Spinal cord (tissue), 10 donors: ENCODE data around the gene ACTN4. TPM values are rescaled to one million over a fixed set of nuclear protein-coding genes. Genes with fewer than 3 reads are reported as not detected.

Source experiments
- DNase-seq, 6 donors: peaks; one replicate each; pipeline versions ENCODE4 v3.0.0 to v3.0.0-alpha.2; 2013 to 2015; ENCODE audit warnings: low spot score in 6 of 6, low read depth in 4 of 6
- H3K27ac ChIP-seq: one replicate; pipeline ENCODE4 v1.5.1; 2013; ENCODE audit warnings: low read depth, low read length, control low read depth
- H3K27me3 ChIP-seq: one replicate; pipeline ENCODE4 v1.6.1; 2013; ENCODE audit warnings: low read length; ENCODE audit not compliant: control insufficient read depth, insufficient read depth
- H3K36me3 ChIP-seq: one replicate; pipeline ENCODE4 v1.6.1; 2013; ENCODE audit warnings: low read length; ENCODE audit not compliant: control insufficient read depth, insufficient read depth
- H3K4me1 ChIP-seq: one replicate; pipeline ENCODE4 v1.6.1; 2013; ENCODE audit warnings: low read length; ENCODE audit not compliant: control insufficient read depth, insufficient read depth
- H3K4me3 ChIP-seq: one replicate; pipeline ENCODE4 v1.5.1; 2013; ENCODE audit warnings: low read depth, low read length, control low read depth
- H3K9me3 ChIP-seq: one replicate; pipeline ENCODE4 v1.6.1; 2013; ENCODE audit warnings: low read length; ENCODE audit not compliant: control insufficient read depth, insufficient read depth
- WGBS: methylation state at CpG from one replicate; pipeline ENCODE4 v1.1.5; 2013; ENCODE audit warnings: missing lambda C conversion rate; ENCODE audit not compliant: insufficient coverage; 5-methylcytosine and 5-hydroxymethylcytosine counted together
- polyA plus RNA-seq, 2 donors: library from polyadenylated mRNA; unstranded; fragments of 120-200 nt; gene quantifications; one replicate each; pipeline ENCODE4 v1.2.1, GENCODE V29; 2013; ENCODE audit not compliant: insufficient read length in 2 of 2
- total RNA-seq, 2 donors: library from RNA; depleted of rRNA in 1 of 2; stranded (reverse); fragments of 120-200 nt in 1 of 2; fragments of >200 nt in 1 of 2; gene quantifications; one replicate each; pipeline versions ENCODE4 v1.2.3 to v1.2.4, GENCODE V29; 2013 to 2014
- donor health status: healthy.

The ACTN4 gene
- total and polyA plus RNA-seq, 4 donors, result 103 to 297 (median 217) TPM

DNA sequence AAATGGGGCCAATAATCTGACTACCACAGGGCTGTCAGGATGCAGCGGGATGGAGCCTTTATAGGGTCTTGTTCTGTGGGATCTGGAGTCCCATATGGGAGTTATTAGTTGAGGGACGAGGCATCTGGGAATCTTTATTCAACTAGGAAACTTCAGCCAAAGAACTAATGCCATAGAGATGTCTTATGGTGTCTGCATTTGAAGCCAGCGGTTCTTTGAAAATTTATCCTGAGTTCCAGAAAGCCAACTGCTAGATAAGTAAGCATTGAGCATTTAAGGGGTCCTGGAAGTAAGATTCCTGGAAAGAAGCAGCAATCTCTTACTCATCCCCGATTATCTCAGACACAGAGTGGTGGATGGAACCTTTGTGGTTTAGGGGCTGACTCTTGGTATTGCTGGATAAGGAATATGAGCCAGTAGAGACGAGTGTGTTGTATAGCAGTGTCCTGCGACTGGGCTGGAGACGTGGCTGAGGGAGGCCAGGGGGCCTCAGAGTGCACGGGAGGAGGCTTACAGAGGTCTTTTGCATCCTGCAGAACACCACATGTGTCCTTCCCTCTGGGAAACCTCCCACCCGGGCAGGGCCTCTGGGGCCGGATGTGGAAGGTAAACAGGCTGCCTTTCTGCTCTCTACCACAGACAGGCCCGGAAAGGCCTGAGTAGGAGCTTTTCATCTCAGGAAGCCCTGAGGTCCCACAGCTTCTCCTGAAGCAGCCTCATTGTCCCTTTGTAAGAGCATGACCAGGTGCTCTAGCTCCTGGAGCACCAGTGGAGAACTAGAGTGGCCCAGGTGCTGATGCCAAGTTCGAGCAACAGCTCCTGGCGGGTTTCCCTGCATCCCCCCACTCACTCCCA, 28.8 kb downstream of the ACTN4 start:
- H3K4me1 ChIP-seq, result peaks cover 25% of the 10 kb centered on the region
- no peaks in the 10 kb centered on the region for H3K27me3 ChIP-seq
- H3K4me3 ChIP-seq, result no peak overlapping the region
- no peaks in the 10 kb centered on the region for H3K9me3 ChIP-seq
- DNase-seq, result no peak
- WGBS, result 84% methylated on average over 9 of the region's 13 CpGs
- H3K36me3 ChIP-seq, result peaks cover 8% of the 10 kb centered on the region
- H3K27ac ChIP-seq, result peak overlapping the region; percentile 62

DNA sequence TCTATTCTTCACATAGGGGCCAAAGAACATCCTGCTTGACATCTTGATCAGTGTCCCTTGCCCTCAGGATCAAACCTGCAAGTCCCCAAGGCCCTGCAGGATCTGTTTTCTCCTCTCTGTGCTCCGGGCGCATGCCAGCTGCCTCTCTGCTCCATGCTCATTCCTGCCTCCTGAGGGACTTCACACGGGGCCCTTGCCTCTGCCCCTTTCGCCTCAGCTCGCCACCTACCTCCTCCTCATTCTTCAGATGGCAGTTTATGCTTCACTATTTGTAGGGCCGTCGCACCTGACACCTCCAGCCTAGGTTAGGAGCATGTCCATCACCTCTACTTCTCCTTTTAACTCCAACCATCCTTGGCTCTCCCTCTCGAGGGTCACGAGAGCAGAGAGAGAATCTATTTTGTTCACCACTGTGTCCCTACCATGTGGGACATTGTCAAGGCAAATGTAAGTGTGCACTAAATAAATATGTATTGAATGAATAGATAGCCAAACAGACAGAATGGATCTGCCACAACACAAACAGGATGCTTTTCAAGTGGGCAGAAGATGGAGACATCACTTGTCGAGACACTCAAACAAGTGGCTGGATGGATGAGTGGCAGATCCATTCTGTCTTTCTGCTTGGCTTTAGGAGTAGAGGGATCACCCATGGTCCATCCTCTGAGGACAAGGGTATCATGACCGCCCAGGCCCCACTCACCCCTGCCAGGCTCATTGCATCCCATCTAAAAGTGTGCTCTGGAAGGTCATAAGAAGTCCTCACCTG, 29.6 kb downstream of the ACTN4 start:
- no peak overlapping the region for H3K4me3 ChIP-seq
- peaks cover 8% of the 10 kb centered on the region for H3K36me3 ChIP-seq
- DNase-seq, result no peak
- peak overlapping the region; percentile 62 for H3K27ac ChIP-seq
- no peaks in the 10 kb centered on the region for H3K27me3 ChIP-seq
- H3K9me3 ChIP-seq, result no peaks in the 10 kb centered on the region
- 88% methylated on average over 7 of the region's 11 CpGs for WGBS
- peaks cover 22% of the 10 kb centered on the region for H3K4me1 ChIP-seq

DNA sequence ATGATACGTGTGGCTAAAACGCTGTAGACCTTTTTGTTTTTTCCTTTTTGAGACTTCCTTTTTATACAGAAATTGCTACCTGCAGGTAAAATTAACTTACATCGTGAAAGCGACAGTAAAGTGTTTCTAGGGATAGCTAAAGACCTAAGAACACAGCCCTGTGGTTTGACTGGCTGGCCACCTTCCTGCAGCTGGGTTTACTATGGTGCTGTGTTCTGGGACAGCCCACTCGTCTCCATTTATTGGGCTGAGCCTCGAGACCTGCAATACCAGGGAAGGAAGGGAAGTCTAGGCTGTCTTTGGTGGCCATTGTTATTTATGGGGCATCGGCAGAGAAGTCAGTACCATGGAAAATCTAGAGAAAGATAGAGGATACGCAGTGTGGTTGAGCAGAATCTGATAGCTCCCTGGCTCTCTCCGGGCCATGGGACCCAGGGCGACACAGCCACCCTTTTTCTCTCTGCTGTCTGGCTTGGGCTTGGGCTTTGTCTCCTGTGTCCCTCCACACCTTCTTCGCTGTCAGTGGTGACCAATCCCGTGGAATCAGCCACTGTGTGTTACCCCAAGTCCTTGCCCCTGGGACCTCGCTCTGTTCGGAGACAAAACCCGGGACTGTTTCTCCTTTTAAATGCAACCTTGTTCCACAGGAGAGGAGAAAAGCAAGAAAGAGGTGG, 30.9 kb downstream of the ACTN4 start:
- no peaks in the 10 kb centered on the region for H3K27me3 ChIP-seq
- peaks cover 14% of the 10 kb centered on the region for H3K36me3 ChIP-seq
- DNase-seq, result no peak
- WGBS, result 78% methylated on average over 9 of the region's 15 CpGs
- no peaks in the 10 kb centered on the region for H3K9me3 ChIP-seq
- H3K4me1 ChIP-seq, result peaks cover 31% of the 10 kb centered on the region
- peak overlapping the region; percentile 16 for H3K27ac ChIP-seq
- H3K4me3 ChIP-seq, result no peak overlapping the region

DNA sequence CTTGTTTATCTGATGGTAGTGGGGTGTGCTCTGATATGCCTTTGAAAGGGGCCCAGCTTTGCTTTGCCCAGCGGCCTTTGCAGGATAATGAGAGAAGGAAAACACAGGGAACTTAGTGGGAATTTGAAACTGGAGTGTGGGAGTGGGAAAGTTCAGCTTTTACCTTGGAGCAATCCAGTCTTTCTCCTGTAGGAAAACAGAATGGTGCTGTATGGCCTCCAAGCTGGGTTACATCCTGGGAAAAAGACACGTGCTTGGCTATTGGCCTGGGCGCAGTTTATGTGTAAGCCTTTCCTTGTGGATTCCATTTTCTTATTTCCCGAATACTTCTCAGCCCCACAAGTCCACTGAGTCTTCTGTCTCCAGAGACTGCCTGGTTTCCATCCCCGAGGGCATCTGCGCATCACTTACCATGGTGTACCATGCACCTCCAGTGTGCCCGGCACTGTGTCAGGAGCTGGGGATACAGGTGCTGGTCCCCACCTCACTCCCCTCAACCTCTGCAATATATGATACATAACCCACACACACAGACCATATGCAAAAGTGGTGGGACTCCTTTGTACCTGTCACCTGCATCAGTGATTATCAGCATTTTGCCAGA, 31.5 kb downstream of the ACTN4 start:
- Histone ChIP-seq H3K36me3 (peaks cover 14% of the 10 kb centered on the region), H3K4me3 (no peak overlapping the region), H3K27me3 (no peaks in the 10 kb centered on the region), H3K4me1 (peaks cover 38% of the 10 kb centered on the region), H3K27ac (peak overlapping the region; percentile 16), H3K9me3 (no peaks in the 10 kb centered on the region)
- no peak for DNase-seq
- WGBS, result 86% methylated on average over 7 of the region's 7 CpGs

DNA sequence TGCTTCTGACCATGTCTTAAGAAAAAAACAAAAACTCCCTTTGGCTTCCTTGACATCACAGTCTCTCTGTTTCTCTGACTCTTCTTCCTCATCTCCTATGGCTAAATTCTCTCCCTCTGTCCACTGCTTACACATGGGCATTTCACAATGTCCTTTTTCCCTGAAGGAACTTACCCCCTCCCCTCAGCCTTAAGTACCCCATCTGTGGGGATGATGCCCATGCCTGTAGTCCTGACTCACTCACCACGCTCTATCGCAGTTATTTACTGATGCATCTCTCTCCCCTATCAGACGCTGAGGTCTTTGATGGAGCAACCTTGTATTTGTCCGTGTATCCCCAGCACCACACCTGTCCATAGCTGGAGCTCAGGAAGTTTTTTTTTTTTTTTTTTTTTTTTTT, 32.4 kb downstream of the ACTN4 start:
- H3K4me3 ChIP-seq, result no peak overlapping the region
- H3K36me3 ChIP-seq, result peaks cover 14% of the 10 kb centered on the region

DNA sequence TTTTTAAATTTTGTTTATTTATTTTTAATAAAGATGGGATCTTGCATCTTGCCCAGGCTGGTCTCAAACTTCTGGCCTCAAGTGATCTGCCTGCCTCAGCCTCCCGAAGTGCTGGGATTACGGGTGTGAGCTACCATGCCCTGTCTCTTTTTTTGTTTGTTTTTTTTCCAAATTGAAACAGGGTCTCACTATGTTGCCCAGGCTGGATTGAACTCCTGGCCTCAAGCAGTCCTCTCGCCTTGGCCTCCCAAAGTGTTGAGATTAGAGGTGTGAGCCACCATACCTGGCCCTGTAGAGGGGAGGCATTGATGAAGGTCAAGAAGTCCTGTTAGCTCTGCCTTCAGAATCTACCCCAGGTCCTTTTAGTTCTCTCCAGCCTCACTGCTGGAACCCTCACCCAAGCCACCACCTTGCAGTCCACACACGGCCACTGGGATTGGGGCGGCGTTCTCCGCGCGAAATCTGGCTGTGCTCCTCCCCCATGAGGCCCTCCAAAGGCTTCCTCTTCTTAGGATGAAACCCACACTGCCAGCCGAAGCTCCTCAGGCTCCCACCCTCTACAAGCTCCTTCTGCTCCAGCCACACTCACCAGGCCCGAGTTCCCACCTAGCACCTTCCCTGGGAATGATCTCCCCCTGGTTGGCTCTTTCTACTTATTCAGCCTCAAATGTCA, 34.9 kb downstream of the ACTN4 start:
- H3K4me3 ChIP-seq, result no peak overlapping the region
- no peak for DNase-seq
- peaks cover 44% of the 10 kb centered on the region for H3K4me1 ChIP-seq
- peaks cover 8% of the 10 kb centered on the region for H3K36me3 ChIP-seq
- H3K9me3 ChIP-seq, result no peaks in the 10 kb centered on the region
- WGBS, result 93% methylated on average over 11 of the region's 11 CpGs
- H3K27ac ChIP-seq, result no peak overlapping the region
- no peaks in the 10 kb centered on the region for H3K27me3 ChIP-seq

More for the DNA sequence above, 32.4 kb downstream of the ACTN4 start:
- DNase-seq, result no peak
- Histone ChIP-seq H3K27ac (no peak overlapping the region), H3K9me3 (no peaks in the 10 kb centered on the region), H3K4me1 (peaks cover 44% of the 10 kb centered on the region), H3K27me3 (no peaks in the 10 kb centered on the region)
- 83% methylated on average over 3 of the region's 4 CpGs for WGBS

DNA sequence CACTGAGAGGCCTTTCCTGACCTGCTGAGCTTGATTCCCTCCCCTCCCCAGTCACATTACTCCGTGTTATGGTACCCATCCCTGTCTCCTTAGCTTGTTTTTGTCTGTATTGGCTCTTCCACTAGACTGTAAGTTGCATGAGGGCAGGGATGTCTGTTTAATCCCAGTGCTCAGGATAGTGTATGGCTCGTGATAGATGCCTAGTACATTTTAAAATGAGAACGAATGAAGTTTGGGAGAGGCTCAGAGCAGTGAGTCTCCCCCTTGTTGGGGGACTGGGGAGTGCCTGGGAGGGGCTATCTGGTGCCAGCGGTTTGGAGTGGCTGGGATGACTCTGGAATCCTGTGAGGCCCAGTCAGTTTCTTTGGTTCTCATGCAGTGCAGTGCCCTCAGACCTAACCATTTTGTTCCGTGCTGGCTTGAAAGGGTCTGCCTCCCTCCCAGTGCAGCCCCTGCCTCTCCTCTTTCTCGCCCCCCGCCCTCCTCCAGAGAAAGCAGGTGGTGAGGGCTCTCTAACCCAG, 35.5 kb downstream of the ACTN4 start:
- no peak for DNase-seq
- no peak overlapping the region for H3K4me3 ChIP-seq
- 79% methylated on average over 4 of the region's 7 CpGs for WGBS
- no peaks in the 10 kb centered on the region for H3K9me3 ChIP-seq
- no peaks in the 10 kb centered on the region for H3K27me3 ChIP-seq
- H3K27ac ChIP-seq, result peak overlapping the region; percentile 59
- peaks cover 44% of the 10 kb centered on the region for H3K4me1 ChIP-seq
- H3K36me3 ChIP-seq, result peaks cover 8% of the 10 kb centered on the region

DNA sequence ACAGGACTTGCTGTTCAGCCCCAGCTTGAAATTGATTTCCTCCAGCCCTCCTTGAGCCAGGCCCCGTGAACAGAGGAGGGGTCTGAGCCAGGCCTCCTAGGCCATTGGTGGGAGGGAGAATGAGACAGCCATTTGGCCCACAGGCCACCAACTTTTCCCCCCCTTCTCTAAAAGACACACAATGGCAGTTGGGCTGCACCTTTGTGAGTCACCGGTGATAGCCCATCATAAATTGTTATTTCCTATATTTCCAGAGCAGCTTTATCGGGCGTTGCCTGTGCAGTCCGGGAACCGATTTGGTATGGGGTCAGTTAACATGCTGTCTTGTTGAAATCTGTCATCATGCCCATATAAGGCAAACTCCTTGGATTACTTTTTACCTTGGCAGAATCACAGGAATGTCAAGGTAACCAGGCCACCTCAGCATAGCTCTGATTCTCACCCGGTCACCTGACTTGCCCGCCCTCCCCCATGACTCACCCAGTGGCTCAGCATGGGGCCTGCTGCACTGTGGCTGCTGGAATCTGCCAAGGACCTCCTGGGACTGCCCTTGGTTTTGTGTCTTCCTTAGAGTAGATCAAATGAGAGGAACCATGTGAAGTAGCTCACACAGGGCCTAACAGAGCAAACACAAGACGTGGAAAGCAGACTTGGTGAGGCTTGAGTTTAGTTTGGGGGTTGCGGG, 36.1 kb downstream of the ACTN4 start:
- Histone ChIP-seq H3K9me3 (no peaks in the 10 kb centered on the region), H3K4me3 (no peak overlapping the region), H3K36me3 (peaks cover 8% of the 10 kb centered on the region), H3K4me1 (peaks cover 40% of the 10 kb centered on the region), H3K27ac (peak overlapping the region; percentile 59), H3K27me3 (no peaks in the 10 kb centered on the region)
- 63% methylated on average over 6 of the region's 10 CpGs for WGBS
- DNase-seq, result no peak
